Activated CD8-positive, alpha-beta T cell treated with anti-CD3 and anti-CD28 coated beads for 36 hours (primary cell): ENCODE results near the gene MYH10. TPM values are rescaled to one million over a fixed set of nuclear protein-coding genes. Genes with fewer than 3 reads are reported as not detected.

Experiments
- ATAC-seq: fragments of 200-7000 bp; cut with Tn5 transposase; one replicate; pipeline ENCODE4 v1.10.0; 2021; ENCODE audit warnings: mild to moderate bottlenecking, moderate library complexity
- CTCF ChIA-PET: fragments of 350-600 bp; sonication (Branson Sonifier 250); formaldehyde crosslinking; loops from one replicate; lab custom pipeline; 2021; ENCODE audit warnings: antibody characterized with exemption; lab: Charles Lee
- POLR2A ChIA-PET: fragments of 350-600 bp; sonication (Branson Sonifier 250); formaldehyde crosslinking; loops from one replicate; lab custom pipeline; 2021; ENCODE audit warnings: antibody characterized with exemption; lab: Charles Lee
- DNase-seq: peaks from one replicate; pipeline ENCODE4 v3.0.0-alpha.2; 2020
- H3K27ac Mint-ChIP-seq: one replicate; pipeline ENCODE4 v1.8.0; 2021; ENCODE audit warnings: mild to moderate bottlenecking, mixed read lengths
- H3K27me3 Mint-ChIP-seq: one replicate; pipeline ENCODE4 v1.8.0; 2021; ENCODE audit warnings: mixed read lengths
- H3K36me3 Mint-ChIP-seq: one replicate; pipeline ENCODE4 v1.8.0; 2021; ENCODE audit warnings: low read depth, mixed read lengths
- H3K4me1 Mint-ChIP-seq: one replicate; pipeline ENCODE4 v1.8.0; 2021; ENCODE audit warnings: low read depth, mixed read lengths
- H3K4me3 Mint-ChIP-seq: one replicate; pipeline ENCODE4 v1.8.0; 2021; ENCODE audit warnings: mild to moderate bottlenecking, moderate library complexity, mixed read lengths
- H3K9me3 Mint-ChIP-seq: one replicate; pipeline ENCODE4 v1.8.0; 2021; ENCODE audit warnings: mixed read lengths
- intact Hi-C: fragments of 100-400 bp; cut with micrococcal nuclease; formaldehyde crosslinking; loops from one replicate; pipeline ENCODE4 v1.10.0; 2022
- total RNA-seq, 2 experiments: library from RNA; stranded (reverse); gene quantifications; one replicate each; pipeline ENCODE4 v1.2.3, GENCODE V29; 2021
- TF ChIP-seq, protein P1 (sequence below): fragments of 200-600 bp; IDR thresholded peaks from one replicate; pipeline ENCODE4 v1.8.0; 2022; ENCODE audit warnings: antibody characterized with exemption, mild to moderate bottlenecking

The MYH10 gene
- total RNA-seq, 2 experiments from 2014 or later: 19.9 to 23.7 TPM

DNA sequence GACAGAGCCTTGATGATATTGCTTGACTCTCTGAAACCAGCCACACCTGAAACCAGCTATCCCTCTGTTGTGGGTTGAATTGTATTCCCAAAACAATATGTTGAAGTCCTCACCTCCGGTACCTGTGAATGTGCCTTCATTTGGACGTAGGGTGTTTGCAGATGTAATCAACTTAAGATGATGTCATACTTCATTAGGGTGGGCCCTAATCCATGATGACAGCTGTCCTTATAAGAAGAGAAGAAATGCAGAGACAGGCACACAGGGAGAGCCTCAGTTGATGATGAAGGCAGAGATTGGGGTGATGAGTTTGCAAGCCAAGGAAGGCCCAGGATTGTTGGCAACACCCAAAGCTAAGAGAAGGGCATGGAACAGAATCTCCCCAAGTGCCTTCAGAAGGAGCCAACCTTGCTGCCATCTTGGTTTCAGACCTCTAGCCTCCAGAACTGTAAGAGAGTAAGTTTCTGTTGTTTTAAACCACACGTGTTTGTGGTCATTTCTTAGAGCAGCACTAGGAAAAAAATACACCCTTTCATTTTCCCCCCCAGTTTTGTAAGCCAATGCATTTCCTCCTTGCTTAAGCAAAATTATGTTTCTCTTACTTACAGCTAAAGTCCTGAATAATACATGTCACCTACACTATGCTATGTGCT lies 29.4 kb upstream of the MYH10 start:
- POLR2A ChIA-PET: no interaction called here

DNA sequence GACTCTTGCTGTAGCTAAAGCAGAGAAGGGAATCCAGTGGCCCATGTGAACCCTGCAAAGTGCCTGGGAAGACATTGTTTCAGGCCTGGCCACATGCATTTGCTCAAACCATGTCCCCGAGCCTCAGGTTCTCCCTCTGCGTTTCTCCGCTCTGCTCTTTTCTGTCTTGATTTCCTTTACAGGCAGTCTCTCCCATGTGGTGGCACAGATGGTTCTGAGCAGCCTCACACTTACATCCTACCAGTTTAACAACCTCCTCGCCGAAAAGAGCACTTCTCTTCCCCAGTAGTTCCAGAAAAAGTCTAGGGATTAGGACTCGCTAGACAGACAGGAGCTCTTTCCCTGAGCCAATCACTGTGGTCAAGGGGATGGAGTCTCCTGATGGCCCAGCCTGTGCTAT lies 28.3 kb upstream of the MYH10 start:
- no peak overlapping the region for H3K4me3 Mint-ChIP-seq
- peaks cover 2% of the 10 kb centered on the region for H3K27me3 Mint-ChIP-seq
- TF ChIP-seq, protein P1, sequence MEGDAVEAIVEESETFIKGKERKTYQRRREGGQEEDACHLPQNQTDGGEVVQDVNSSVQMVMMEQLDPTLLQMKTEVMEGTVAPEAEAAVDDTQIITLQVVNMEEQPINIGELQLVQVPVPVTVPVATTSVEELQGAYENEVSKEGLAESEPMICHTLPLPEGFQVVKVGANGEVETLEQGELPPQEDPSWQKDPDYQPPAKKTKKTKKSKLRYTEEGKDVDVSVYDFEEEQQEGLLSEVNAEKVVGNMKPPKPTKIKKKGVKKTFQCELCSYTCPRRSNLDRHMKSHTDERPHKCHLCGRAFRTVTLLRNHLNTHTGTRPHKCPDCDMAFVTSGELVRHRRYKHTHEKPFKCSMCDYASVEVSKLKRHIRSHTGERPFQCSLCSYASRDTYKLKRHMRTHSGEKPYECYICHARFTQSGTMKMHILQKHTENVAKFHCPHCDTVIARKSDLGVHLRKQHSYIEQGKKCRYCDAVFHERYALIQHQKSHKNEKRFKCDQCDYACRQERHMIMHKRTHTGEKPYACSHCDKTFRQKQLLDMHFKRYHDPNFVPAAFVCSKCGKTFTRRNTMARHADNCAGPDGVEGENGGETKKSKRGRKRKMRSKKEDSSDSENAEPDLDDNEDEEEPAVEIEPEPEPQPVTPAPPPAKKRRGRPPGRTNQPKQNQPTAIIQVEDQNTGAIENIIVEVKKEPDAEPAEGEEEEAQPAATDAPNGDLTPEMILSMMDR: no peak
- DNase-seq: no peak
- no peak overlapping the region for H3K27ac Mint-ChIP-seq
- intact Hi-C loops: no loop called here
- peaks cover 6% of the 10 kb centered on the region for H3K9me3 Mint-ChIP-seq
- ChIA-PET CTCF (interaction anchor here (1.2 kb wide), 1 partner anchor 87 kb away, joined by 4 read pairs; no protein-coding TSS in a partner anchor), POLR2A (no interaction called here)
- H3K36me3 Mint-ChIP-seq: no peaks in the 10 kb centered on the region
- no peak for ATAC-seq
- peaks cover 3% of the 10 kb centered on the region for H3K4me1 Mint-ChIP-seq

More for the DNA sequence above, 29.4 kb upstream of the MYH10 start:
- CTCF ChIA-PET: interaction anchor here (1.2 to 1.9 kb wide), 2 partner anchors 9 to 86 kb away, joined by 4 read pairs; no protein-coding TSS in a partner anchor
- H3K27ac Mint-ChIP-seq: no peak overlapping the region
- DNase-seq (no peak), ATAC-seq (no peak)
- intact Hi-C loops: no loop called here
- H3K36me3 Mint-ChIP-seq: no peaks in the 10 kb centered on the region
- H3K4me1 Mint-ChIP-seq: peaks cover 3% of the 10 kb centered on the region
- peaks cover 2% of the 10 kb centered on the region for H3K27me3 Mint-ChIP-seq
- no peak overlapping the region for H3K4me3 Mint-ChIP-seq
- peaks cover 6% of the 10 kb centered on the region for H3K9me3 Mint-ChIP-seq
- TF ChIP-seq, protein P1: no peak

DNA sequence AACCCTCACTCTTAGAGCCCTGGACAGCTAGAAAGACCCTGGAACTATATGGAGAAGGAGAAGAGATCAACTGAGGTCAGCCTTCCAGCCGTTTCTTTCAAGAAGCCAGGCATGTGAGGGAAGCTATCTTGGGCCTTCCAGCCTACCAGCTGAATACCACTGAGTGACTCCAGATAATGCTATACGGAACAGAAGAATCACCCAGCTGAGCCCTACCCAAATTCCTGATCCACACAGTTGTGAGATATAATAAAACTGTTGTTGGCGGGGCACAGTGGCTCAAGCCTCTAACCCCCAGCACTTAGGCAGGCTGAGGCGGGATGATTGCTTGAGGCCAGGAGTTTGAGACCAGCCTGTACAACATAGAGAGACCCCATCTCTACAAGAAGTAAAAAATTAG lies 26.2 kb upstream of the MYH10 start:
- intact Hi-C loops: no loop called here
- ChIA-PET CTCF (no interaction called here), POLR2A (no interaction called here)
- Mint-ChIP-seq H3K27me3 (peaks cover 4% of the 10 kb centered on the region), H3K9me3 (peaks cover 6% of the 10 kb centered on the region), H3K27ac (no peak overlapping the region), H3K4me3 (no peak overlapping the region), H3K4me1 (peaks cover 3% of the 10 kb centered on the region), H3K36me3 (no peaks in the 10 kb centered on the region)
- ATAC-seq (no peak), DNase-seq (no peak)
- TF ChIP-seq, protein P1: no peak

DNA sequence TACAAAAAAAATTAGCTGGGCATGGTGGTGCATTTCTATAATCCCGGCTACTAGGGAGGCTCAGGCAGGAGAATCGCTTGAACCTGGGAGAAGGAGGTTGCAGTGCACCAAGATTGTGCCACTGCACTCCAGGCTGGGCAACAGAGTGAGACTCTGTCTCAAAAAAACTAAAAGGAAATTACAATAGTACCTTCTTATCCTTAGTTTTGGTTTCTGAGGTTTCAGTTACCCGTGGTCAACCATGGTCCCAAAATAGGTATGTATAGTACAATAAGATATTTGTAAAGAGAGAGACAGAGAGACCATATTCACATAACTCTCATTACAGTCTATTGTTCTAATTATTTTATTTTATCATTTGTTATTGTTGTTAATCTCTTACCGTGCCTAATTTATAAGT lies 24.3 kb upstream of the MYH10 start:
- POLR2A ChIA-PET: no interaction called here
- CTCF ChIA-PET: no interaction called here
- no peaks in the 10 kb centered on the region for H3K36me3 Mint-ChIP-seq
- no peak for ATAC-seq
- H3K4me1 Mint-ChIP-seq: no peaks in the 10 kb centered on the region
- TF ChIP-seq, protein P1: no peak
- peaks cover 6% of the 10 kb centered on the region for H3K9me3 Mint-ChIP-seq
- no peak for DNase-seq
- no peak overlapping the region for H3K4me3 Mint-ChIP-seq
- H3K27me3 Mint-ChIP-seq: peaks cover 8% of the 10 kb centered on the region
- no peak overlapping the region for H3K27ac Mint-ChIP-seq
- intact Hi-C loops: no loop called here

DNA sequence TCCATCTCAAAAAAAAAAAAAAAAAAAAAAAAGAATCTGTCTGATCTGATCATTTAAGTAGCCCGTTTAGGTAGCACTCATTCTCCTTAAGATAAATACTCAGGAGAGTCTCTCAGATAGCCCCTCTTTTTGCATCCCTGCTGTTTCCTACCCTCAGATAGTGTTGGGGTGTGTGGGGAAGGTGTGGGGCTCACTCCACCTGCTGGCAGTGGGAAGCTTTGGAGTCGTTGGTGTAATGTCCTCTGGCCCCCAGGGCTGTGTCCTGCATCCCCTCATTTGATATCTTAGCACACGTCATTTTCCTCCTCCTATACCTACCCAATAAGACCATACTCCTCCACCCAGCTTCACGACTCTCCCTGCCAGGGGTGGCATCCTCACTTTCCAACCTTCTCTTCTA lies 20.5 kb upstream of the MYH10 start:
- POLR2A ChIA-PET: no interaction called here
- Mint-ChIP-seq H3K4me3 (no peak overlapping the region), H3K9me3 (no peaks in the 10 kb centered on the region), H3K27ac (no peak overlapping the region), H3K27me3 (peaks cover 16% of the 10 kb centered on the region), H3K36me3 (no peaks in the 10 kb centered on the region), H3K4me1 (no peaks in the 10 kb centered on the region)
- CTCF ChIA-PET: interaction anchor here (1.1 to 1.4 kb wide), 3 partner anchors 9 to 138 kb away, joined by 3 to 4 read pairs (median 4); no protein-coding TSS in a partner anchor
- intact Hi-C loops: no loop called here
- TF ChIP-seq, protein P1: no peak
- DNase-seq (peak; percentile 5), ATAC-seq (no peak)
